HepG2 (cell line): ENCODE data around the gene ZMIZ1. TPM values are rescaled to one million over a fixed set of nuclear protein-coding genes. Genes with fewer than 3 reads are reported as not detected.
A peak's percentile ranks its signal among the peaks of the same experiment; 100 is the strongest.

Experiments used
- ARNTL ChIP-seq: sonication (generic); formaldehyde crosslinking; IDR thresholded peaks from 2 replicates; pipeline ENCODE4 v1.4.0; 2020; ENCODE audit warnings: mild to moderate bottlenecking, missing genetic modification reagents
- ATM ChIP-seq: fragments of 450-650 bp; IDR thresholded peaks from 2 replicates; pipeline ENCODE4 v1.7.1; 2017; ENCODE audit warnings: mild to moderate bottlenecking, borderline replicate concordance
- BCL3 ChIP-seq: sonication (generic); formaldehyde crosslinking; IDR thresholded peaks from 2 replicates; pipeline ENCODE4 v1.5.1; 2020; ENCODE audit warnings: mild to moderate bottlenecking, missing genetic modification reagents, moderate library complexity
- CREM ChIP-seq, 2 experiments: sonication (generic) in 1 of 2; formaldehyde crosslinking in 1 of 2; IDR thresholded peaks; 2 replicates each; pipeline versions ENCODE4 v1.4.0 to v1.6.1; 2016 to 2020; ENCODE audit warnings: antibody characterized with exemption in 1 of 2, mild to moderate bottlenecking in 1 of 2, missing genetic modification reagents in 1 of 2
- ELF1 ChIP-seq: sonication (generic); formaldehyde crosslinking; IDR thresholded peaks from 2 replicates; pipeline ENCODE4 v1.4.0; 2020; ENCODE audit warnings: missing genetic modification reagents
- EP300 ChIP-seq, 3 experiments: sonication (generic) in 1 of 3; formaldehyde crosslinking in 1 of 3; IDR thresholded peaks; 2 replicates each; pipeline versions ENCODE4 v1.5.1 to v1.6.1; 2011 to 2020; ENCODE audit warnings: low read depth in 2 of 3, low read length in 2 of 3, borderline replicate concordance in 1 of 3, improper control_type of control experiment in 1 of 3, mild to moderate bottlenecking in 1 of 3, missing genetic modification reagents in 1 of 3, moderate library complexity in 1 of 3
- GATAD1 ChIP-seq: IDR thresholded peaks from 2 replicates; pipeline ENCODE4 v1.6.1; 2016; ENCODE audit warnings: missing genetic modification reagents, missing compliant biosample characterization
- GFI1 ChIP-seq: sonication (generic); formaldehyde crosslinking; IDR thresholded peaks from 2 replicates; pipeline ENCODE4 v1.5.0; 2020; ENCODE audit warnings: missing genetic modification reagents, mild to moderate bottlenecking, borderline replicate concordance
- GTF2F1 ChIP-seq: fragments of 150-350 bp; IDR thresholded peaks from 2 replicates; pipeline ENCODE4 v1.6.1; 2014; ENCODE audit warnings: low read length
- HMGA1 ChIP-seq: sonication (generic); formaldehyde crosslinking; conservative IDR thresholded peaks from 2 replicates; pipeline ENCODE4 v1.4.0; 2020; ENCODE audit warnings: missing genetic modification reagents
- KDM4B ChIP-seq: sonication (generic); formaldehyde crosslinking; IDR thresholded peaks from 2 replicates; pipeline ENCODE4 v1.4.0; 2020; ENCODE audit warnings: missing genetic modification reagents
- KDM5A ChIP-seq: fragments of 200-600 bp; sonication (generic); IDR thresholded peaks from 2 replicates; pipeline ENCODE4 v1.7.0; 2018; ENCODE audit warnings: antibody characterized with exemption, mild to moderate bottlenecking, low read length, borderline replicate concordance
- KLF6 ChIP-seq: IDR thresholded peaks from 2 replicates; pipeline ENCODE4 v1.8.0; 2016; ENCODE audit warnings: missing biosample characterization, missing genetic modification reagents
- RARA ChIP-seq: IDR thresholded peaks from 2 replicates; pipeline ENCODE4 v1.6.1; 2016; ENCODE audit warnings: missing genetic modification reagents, missing compliant biosample characterization
- RBAK ChIP-seq: sonication (generic); formaldehyde crosslinking; IDR thresholded peaks from 2 replicates; pipeline ENCODE4 v1.5.1; 2020; ENCODE audit warnings: mild to moderate bottlenecking, missing genetic modification reagents
- RFX1 ChIP-seq: fragments of 450-650 bp; IDR thresholded peaks from 2 replicates; pipeline ENCODE4 v1.6.1; 2017
- SIN3A ChIP-seq: IDR thresholded peaks from 2 replicates; pipeline ENCODE4 v1.6.1; 2011; ENCODE audit warnings: low read depth, mild to moderate bottlenecking, control low read depth, low read length, borderline replicate concordance
- TCF12 ChIP-seq, 2 experiments: fragments of 450-650 bp in 1 of 2; sonication (generic) in 1 of 2; formaldehyde crosslinking in 1 of 2; IDR thresholded peaks; 2 replicates each; pipeline versions ENCODE4 v1.6.1 to v1.8.0; 2017 to 2022; ENCODE audit warnings: antibody characterized with exemption in 1 of 2, mild to moderate bottlenecking in 1 of 2, missing genetic modification reagents in 1 of 2, moderate library complexity in 1 of 2
- THAP11 ChIP-seq: IDR thresholded peaks from 2 replicates; pipeline ENCODE4 v1.6.1; 2016; ENCODE audit warnings: missing biosample characterization, missing genetic modification reagents
- TSC22D2 ChIP-seq: sonication (generic); formaldehyde crosslinking; IDR thresholded peaks from 2 replicates; pipeline ENCODE4 v1.5.1; 2020; ENCODE audit warnings: missing genetic modification reagents, mild to moderate bottlenecking, borderline replicate concordance
- ZBTB7B ChIP-seq: sonication (generic); formaldehyde crosslinking; IDR thresholded peaks from 2 replicates; pipeline ENCODE4 v1.4.0; 2020; ENCODE audit warnings: missing genetic modification reagents
- ZC3H13 ChIP-seq: sonication (generic); formaldehyde crosslinking; IDR thresholded peaks from 2 replicates; pipeline ENCODE4 v1.8.1; 2023; ENCODE audit warnings: mild to moderate bottlenecking, missing genetic modification reagents, moderate library complexity
- ZFP37 ChIP-seq: sonication (generic); formaldehyde crosslinking; IDR thresholded peaks from 2 replicates; pipeline ENCODE4 v1.4.0; 2020; ENCODE audit warnings: missing genetic modification reagents, borderline replicate concordance
- ZFYVE20 ChIP-seq: sonication (generic); formaldehyde crosslinking; IDR thresholded peaks from 2 replicates; pipeline ENCODE4 v1.8.0; 2023; ENCODE audit warnings: low read depth, mild to moderate bottlenecking, moderate library complexity, missing genetic modification reagents, borderline replicate concordance
- ZNF235 ChIP-seq: sonication (generic); formaldehyde crosslinking; IDR thresholded peaks from 2 replicates; pipeline ENCODE4 v1.8.1; 2023; ENCODE audit warnings: mild to moderate bottlenecking, missing genetic modification reagents, borderline replicate concordance
- ZNF550 ChIP-seq: sonication (generic); formaldehyde crosslinking; IDR thresholded peaks from 2 replicates; pipeline ENCODE4 v1.4.0; 2020; ENCODE audit warnings: mild to moderate bottlenecking, missing genetic modification reagents, borderline replicate concordance
- ZSCAN12 ChIP-seq: sonication (generic); formaldehyde crosslinking; IDR thresholded peaks from 2 replicates; pipeline ENCODE4 v1.9.0; 2021; ENCODE audit warnings: mild to moderate bottlenecking, missing genetic modification reagents
- ZSCAN25 ChIP-seq: sonication (generic); formaldehyde crosslinking; IDR thresholded peaks from 2 replicates; pipeline ENCODE4 v1.8.0; 2022; ENCODE audit warnings: mild to moderate bottlenecking, missing genetic modification reagents
- polyA plus RNA-seq, 8 experiments: library from polyadenylated mRNA; depleted of rRNA in 3 of 8; stranded (reverse) in 7 of 8; unstranded in 1 of 8; fragments of >200 nt; fragmentation: Illumina TruSeq in 4 of 8; extraction: Trizol in 4 of 8; gene quantifications; 2 replicates each; pipeline versions ENCODE4 v1.2.1 to v1.2.3, GENCODE V29; 2011 to 2016; ENCODE audit warnings: low read depth in 4 of 8, missing spikeins in 1 of 8, mixed read lengths in 1 of 8; ENCODE audit not compliant: insufficient read depth in 1 of 8
- total RNA-seq, 5 experiments: library from RNA; depleted of rRNA; stranded (reverse); fragments of >200 nt; fragmentation: Illumina TruSeq; extraction: Trizol; gene quantifications; 2 replicates each; pipeline ENCODE4 v1.2.3, GENCODE V29; 2016; ENCODE audit warnings: low read depth in 1 of 5
- TF ChIP-seq, protein P1 (sequence below): IDR thresholded peaks from 2 replicates; pipeline ENCODE4 v1.6.1; 2016; ENCODE audit warnings: low read depth

Gene ZMIZ1
- total and polyA plus RNA-seq, 2 of the 13 experiments (the other 11 are each of a cell fraction or from before 2014, with no cell fraction given) = 5.3 to 10.2 TPM

DNA sequence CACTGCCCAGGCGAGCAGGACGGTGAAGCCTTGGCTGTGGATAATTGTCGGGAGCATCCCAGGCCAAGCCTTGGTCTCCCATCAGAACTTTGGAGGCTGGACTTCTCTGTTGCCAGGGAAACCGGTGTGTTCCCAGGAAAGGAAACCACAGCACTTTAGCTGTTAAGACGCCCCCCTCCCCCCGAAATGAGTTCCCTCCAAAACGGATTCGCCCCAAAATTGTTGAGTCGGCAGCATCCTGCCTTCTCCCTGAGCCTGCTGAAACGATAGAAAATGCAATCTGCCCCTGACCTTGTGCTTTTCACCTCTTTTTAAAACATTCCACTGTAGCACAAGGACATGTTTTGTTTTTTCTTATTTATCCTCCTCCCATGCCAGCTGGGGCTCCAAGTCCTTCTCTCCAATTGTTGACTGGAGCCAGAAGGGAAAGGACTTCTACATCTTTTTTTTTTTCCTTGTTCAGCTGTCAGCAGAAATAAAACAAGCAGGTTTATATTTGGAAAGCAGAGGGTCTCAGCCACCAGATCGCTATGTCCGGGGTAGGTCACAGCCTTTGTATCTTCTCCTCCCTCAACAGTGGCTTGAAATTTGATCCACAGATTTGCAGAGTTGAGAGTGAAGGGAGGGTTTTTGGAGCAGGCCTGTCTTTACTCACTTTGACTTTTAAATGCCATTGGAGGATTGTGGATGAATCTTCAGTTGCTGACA is 116.5 kb downstream of the ZMIZ1 start (continued):
- peak in 1 of 2 experiments; percentile 76; a peak in 2 of 4 replicates for TF ChIP-seq EP300 (IDR thresholded peaks at IDR 0.05; ENCODE audit: low read depth in 2 of 2, low read length in 2 of 2)
- no peak; the same call in 1 of the 2 replicates for TF ChIP-seq EP300 (CRISPR knock-in tag; IDR thresholded peaks at IDR 0.05; ENCODE audit: borderline replicate concordance)
- TF ChIP-seq GFI1 (CRISPR knock-in tag) = no peak
- peak; percentile 88 for TF ChIP-seq RARA (CRISPR knock-in tag)
- TF ChIP-seq ZC3H13 = no peak
- peak; percentile 20; the same call in 1 of the 2 replicates for TF ChIP-seq ZBTB7B
- TF ChIP-seq ZFYVE20 = no peak
- no peak for TF ChIP-seq ZNF550
- TF ChIP-seq KLF6 (CRISPR knock-in tag) = no peak
- no peak for TF ChIP-seq ZSCAN12 (CRISPR knock-in tag)
- TF ChIP-seq RFX1 = peak; percentile 24; the same call in 1 of the 2 replicates
- TF ChIP-seq ZFP37 (CRISPR knock-in tag) = no peak
- no peak for TF ChIP-seq ELF1 (CRISPR knock-in tag)
- TF ChIP-seq GTF2F1 = no peak
- TF ChIP-seq BCL3 = no peak
- TF ChIP-seq ZNF235 = no peak
- no peak for TF ChIP-seq ARNTL (CRISPR knock-in tag)
- TF ChIP-seq, protein P1, sequence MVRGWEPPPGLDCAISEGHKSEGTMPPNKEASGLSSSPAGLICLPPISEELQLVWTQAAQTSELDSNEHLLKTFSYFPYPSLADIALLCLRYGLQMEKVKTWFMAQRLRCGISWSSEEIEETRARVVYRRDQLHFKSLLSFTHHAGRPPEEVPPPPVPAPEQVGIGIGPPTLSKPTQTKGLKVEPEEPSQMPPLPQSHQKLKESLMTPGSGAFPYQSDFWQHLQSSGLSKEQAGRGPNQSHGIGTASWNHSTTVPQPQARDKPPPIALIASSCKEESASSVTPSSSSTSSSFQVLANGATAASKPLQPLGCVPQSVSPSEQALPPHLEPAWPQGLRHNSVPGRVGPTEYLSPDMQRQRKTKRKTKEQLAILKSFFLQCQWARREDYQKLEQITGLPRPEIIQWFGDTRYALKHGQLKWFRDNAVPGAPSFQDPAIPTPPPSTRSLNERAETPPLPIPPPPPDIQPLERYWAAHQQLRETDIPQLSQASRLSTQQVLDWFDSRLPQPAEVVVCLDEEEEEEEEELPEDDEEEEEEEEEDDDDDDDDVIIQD (CRISPR knock-in tag) = 0 out of 2 replicates have a peak, but pooled peaks have one; percentile 11
- no peak for TF ChIP-seq KDM4B (CRISPR knock-in tag)
- no peak for TF ChIP-seq ZSCAN25 (CRISPR knock-in tag)
- no peak for TF ChIP-seq RBAK
- TF ChIP-seq ATM = no peak
- TF ChIP-seq TSC22D2 (CRISPR knock-in tag) = no peak
- no peak for TF ChIP-seq KDM5A
- peak; percentile 48; the same call in 1 of the 2 replicates for TF ChIP-seq CREM (IDR thresholded peaks at IDR 0.05)
- TF ChIP-seq CREM (CRISPR knock-in tag; IDR thresholded peaks at IDR 0.05) = no peak
- peak; percentile 33; the same call in 1 of the 2 replicates for TF ChIP-seq THAP11
- no peak for TF ChIP-seq TCF12 (IDR thresholded peaks at IDR 0.05)
- 0 out of 2 replicates have a peak, but pooled peaks have one; percentile 61 for TF ChIP-seq TCF12 (CRISPR knock-in tag; IDR thresholded peaks at IDR 0.05)
- 0 out of 2 replicates have a peak, but pooled peaks have one; percentile 12 for TF ChIP-seq GATAD1 (CRISPR knock-in tag)
- TF ChIP-seq SIN3A = peak; percentile 36; the same call in 1 of the 2 replicates
- TF ChIP-seq HMGA1 = no peak
